IMR-90 (cell line): ENCODE data around the gene DDX19B. TPM values are rescaled to one million over a fixed set of nuclear protein-coding genes. Genes with fewer than 3 reads are reported as not detected.

Experiments used
- ATAC-seq: fragments of 200-7000 bp; cut with Tn5 transposase; 2 replicates; pipeline ENCODE4 v1.9.1; 2020; ENCODE audit warnings: low read depth, mild to moderate bottlenecking, moderate library complexity
- BruUV-seq: library from RNA; stranded (reverse); fragments of 400-500 nt; replicated peaks from 2 replicates; lab custom pipeline; 2021; lab: Mats Ljungman, UMichigan
- CTCF ChIA-PET: fragments of 300-600 bp; formaldehyde crosslinking; extraction: SDS; loops from one replicate; lab custom pipeline; 2021; ENCODE audit warnings: antibody characterized with exemption; lab: Yijun Ruan, JAX
- POLR2A ChIA-PET: fragments of 300-600 bp; sonication (Branson Sonifier 250); formaldehyde crosslinking; loops from one replicate; lab custom pipeline; 2022; ENCODE audit warnings: antibody characterized with exemption; ENCODE audit not compliant: unreplicated experiment; lab: Charles Lee
- DNase-seq: peaks from one replicate; pipeline ENCODE4 v3.0.0; 2013
- H2AFZ ChIP-seq: replicated peaks from 2 replicates; pipeline ENCODE3; 2013; ENCODE audit warnings: low read length, mild to moderate bottlenecking; ENCODE audit not compliant: poor library complexity
- H2AK5ac ChIP-seq: 2 replicates; pipeline ENCODE4 v1.6.1; 2013; ENCODE audit warnings: low read depth, low read length, inconsistent platforms
- H2AK9ac ChIP-seq: replicated peaks from 2 replicates; pipeline ENCODE3; 2013; ENCODE audit warnings: mild to moderate bottlenecking, low read depth, low read length, moderate library complexity; ENCODE audit not compliant: poor library complexity
- H2BK120ac ChIP-seq: 2 replicates; pipeline ENCODE4 v1.6.1; 2013; ENCODE audit warnings: low read depth, low read length, inconsistent platforms
- H2BK15ac ChIP-seq: 3 replicates; pipeline ENCODE4 v1.6.1; 2013; ENCODE audit warnings: low read depth, low read length, inconsistent platforms
- H2BK20ac ChIP-seq: 2 replicates; pipeline ENCODE4 v1.6.1; 2013; ENCODE audit warnings: low read depth, mild to moderate bottlenecking, inconsistent platforms, low read length, moderate library complexity
- H2BK5ac ChIP-seq: 2 replicates; pipeline ENCODE4 v1.6.1; 2013; ENCODE audit warnings: mild to moderate bottlenecking, low read depth, low read length, inconsistent platforms; ENCODE audit not compliant: poor library complexity, severe bottlenecking
- H3K14ac ChIP-seq: replicated peaks from 2 replicates; pipeline ENCODE4 v1.6.1; 2013; ENCODE audit warnings: low read depth, low read length, inconsistent platforms
- H3K18ac ChIP-seq: 2 replicates; pipeline ENCODE4 v1.6.1; 2013; ENCODE audit warnings: low read depth, low read length, control low read depth
- H3K23ac ChIP-seq: 2 replicates; pipeline ENCODE4 v1.6.1; 2013; ENCODE audit warnings: low read depth, low read length, inconsistent platforms
- H3K27ac ChIP-seq: 2 replicates; pipeline ENCODE4 v1.5.1; 2013; ENCODE audit warnings: mild to moderate bottlenecking, control low read depth, low read length; ENCODE audit not compliant: insufficient read depth
- H3K27me3 ChIP-seq: 2 replicates; pipeline ENCODE4 v1.6.1; 2013; ENCODE audit warnings: low read length; ENCODE audit not compliant: control insufficient read depth, insufficient read depth
- H3K36me3 ChIP-seq: 2 replicates; pipeline ENCODE4 v1.6.1; 2013; ENCODE audit warnings: low read length, mixed read lengths; ENCODE audit not compliant: control insufficient read depth, insufficient read depth
- H3K4ac ChIP-seq: 2 replicates; pipeline ENCODE4 v1.6.1; 2013; ENCODE audit warnings: low read depth, low read length, inconsistent platforms
- H3K4me1 ChIP-seq: 2 replicates; pipeline ENCODE4 v1.6.1; 2013; ENCODE audit warnings: low read length, mixed read lengths; ENCODE audit not compliant: control insufficient read depth, insufficient read depth
- H3K4me2 ChIP-seq: 2 replicates; pipeline ENCODE4 v1.6.1; 2013; ENCODE audit warnings: low read depth, mild to moderate bottlenecking, control low read depth, low read length, moderate library complexity
- H3K4me3 ChIP-seq: 2 replicates; pipeline ENCODE4 v1.5.1; 2013; ENCODE audit warnings: low read depth, mild to moderate bottlenecking, control low read depth, low read length, moderate library complexity; ENCODE audit not compliant: insufficient read depth
- H3K56ac ChIP-seq: 2 replicates; pipeline ENCODE4 v1.6.1; 2013; ENCODE audit warnings: low read length, inconsistent platforms; ENCODE audit not compliant: insufficient read depth; ENCODE audit errors: extremely low read depth
- H3K79me1 ChIP-seq, 2 experiments: 2 replicates each; pipeline ENCODE4 v1.6.1; 2013; ENCODE audit warnings: low read length in 2 of 2, inconsistent platforms in 1 of 2, low read depth in 1 of 2
- H3K9ac ChIP-seq: 2 replicates; pipeline ENCODE4 v1.6.1; 2013; ENCODE audit warnings: low read depth, low read length, control low read depth
- H3K9me1 ChIP-seq: 2 replicates; pipeline ENCODE4 v1.6.1; 2013; ENCODE audit warnings: low read length, inconsistent platforms; ENCODE audit not compliant: insufficient read depth
- H3K9me3 ChIP-seq: 2 replicates; pipeline ENCODE4 v1.6.1; 2013; ENCODE audit warnings: low read length; ENCODE audit not compliant: control insufficient read depth, insufficient read depth
- H4K20me1 ChIP-seq: 2 replicates; pipeline ENCODE4 v1.6.1; 2013; ENCODE audit warnings: low read length, inconsistent platforms; ENCODE audit not compliant: insufficient read depth
- H4K5ac ChIP-seq: 2 replicates; pipeline ENCODE4 v1.6.1; 2013; ENCODE audit warnings: mild to moderate bottlenecking, low read depth, low read length, control low read depth
- H4K8ac ChIP-seq, 2 experiments: 2 replicates each; pipeline ENCODE4 v1.6.1; 2013; ENCODE audit warnings: low read depth in 2 of 2, low read length in 2 of 2, control low read depth in 1 of 2, inconsistent platforms in 1 of 2
- H4K91ac ChIP-seq: 2 replicates; pipeline ENCODE4 v1.6.1; 2013; ENCODE audit warnings: low read depth, low read length, inconsistent platforms; ENCODE audit not compliant: insufficient read depth
- CEBPB ChIP-seq: IDR thresholded peaks from 2 replicates; pipeline ENCODE4 v1.6.1; 2012; ENCODE audit warnings: low read depth, low read length, improper control_type of control experiment
- CHD1 ChIP-seq: IDR thresholded peaks from 2 replicates; pipeline ENCODE4 v1.6.1; 2012; ENCODE audit warnings: low read depth, low read length, improper control_type of control experiment
- FOS ChIP-seq: fragments of 150-350 bp; IDR thresholded peaks from 2 replicates; pipeline ENCODE4 v1.6.1; 2016; ENCODE audit warnings: low read depth, low read length
- MXI1 ChIP-seq: IDR thresholded peaks from 2 replicates; pipeline ENCODE4 v1.6.1; 2012; ENCODE audit warnings: low read depth, mild to moderate bottlenecking, low read length, moderate library complexity, borderline replicate concordance
- NFE2L2 ChIP-seq: fragments of 150-350 bp; IDR thresholded peaks from 2 replicates; pipeline ENCODE4 v1.6.1; 2016; ENCODE audit warnings: low read depth, mild to moderate bottlenecking, low read length
- WGBS, 2 experiments: methylation state at CpG; one replicate each; pipeline versions ENCODE4 v1.1.5 to v1.1.7; 2013; ENCODE audit warnings: missing lambda C conversion rate in 2 of 2; ENCODE audit not compliant: insufficient read length in 1 of 2; ENCODE audit errors: extremely low coverage in 2 of 2; 5-methylcytosine and 5-hydroxymethylcytosine counted together
- dilution Hi-C: fragments of 300-500 bp; cut with HindIII; formaldehyde crosslinking; loops from one replicate; pipeline ENCODE4 v1.14.3; 2018; ENCODE audit warnings: low sequenced_read_pairs; ENCODE audit not compliant: unreplicated experiment
- in situ Hi-C: fragments of 300-500 bp; cut with MboI; formaldehyde crosslinking; loops from 3 replicates; pipeline ENCODE4 v1.14.3; 2019; ENCODE audit warnings: low sequenced_read_pairs, inconsistent platforms, mixed read lengths
- intact Hi-C: fragments of 100-400 bp; cut with micrococcal nuclease; formaldehyde crosslinking; loops from 2 replicates; pipeline ENCODE4 v1.10.0; 2022
- polyA plus RNA-seq, 3 experiments: library from polyadenylated mRNA; depleted of rRNA; stranded (reverse); fragments of >200 nt; gene quantifications; 2 replicates each; pipeline ENCODE4 v1.2.3, GENCODE V29; 2012; ENCODE audit warnings: low replicate concordance in 1 of 3
- total RNA-seq: library from RNA; depleted of rRNA; stranded (reverse); fragments of >200 nt; gene quantifications from 2 replicates; pipeline ENCODE4 v1.2.3, GENCODE V29; 2012

Gene DDX19B
- total and polyA plus RNA-seq, 2 of the 4 experiments (the other 2 are of a cell fraction): 33.3 to 41.0 TPM

DNA sequence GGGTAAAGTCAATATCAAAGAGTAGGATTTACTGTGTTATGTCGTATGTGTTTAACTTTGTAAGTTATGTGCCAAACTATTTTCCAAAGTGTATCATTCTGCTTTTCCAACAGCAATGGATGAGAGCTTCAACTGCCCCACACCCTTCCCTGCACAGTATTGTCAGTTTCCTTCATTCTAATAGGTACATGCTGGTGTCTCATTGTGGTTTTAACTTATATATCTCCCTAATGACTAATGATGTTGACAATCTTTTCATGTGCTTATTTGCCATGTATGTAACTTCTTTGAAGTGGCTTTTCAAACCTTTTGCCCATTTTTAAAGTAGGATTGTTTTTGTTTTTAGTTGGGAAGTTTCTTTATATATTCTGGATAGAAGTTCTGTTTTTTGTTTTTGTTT lies 3.8 kb downstream of the DDX19B start:
- no CpG with 5 or more reads among the region's 1 CpG for WGBS, 2 experiments
- Histone ChIP-seq H4K5ac (no peak overlapping the region), H4K8ac (no peak overlapping the region), H2BK15ac (no peak overlapping the region), H3K56ac (no peak overlapping the region), H4K91ac (no peak overlapping the region), H3K36me3 (no peaks in the 10 kb centered on the region), H3K9me3 (no peaks in the 10 kb centered on the region; the same call in 1 of the 2 replicates), H2BK20ac (no peak overlapping the region), H4K20me1 (peaks cover 20% of the 10 kb centered on the region; the same call in 1 of the 2 replicates), H2AK5ac (no peak overlapping the region), H3K4ac (no peak overlapping the region), H2BK5ac (no peak overlapping the region), H3K4me2 (no peak overlapping the region), H3K27ac (no peak overlapping the region), H3K79me1 (peaks cover 17 to 56% of the 10 kb centered on the region in 2 experiments), H3K9me1 (peaks cover 5% of the 10 kb centered on the region), H3K18ac (no peak overlapping the region), H2BK120ac (no peak overlapping the region), H2AFZ (no peak overlapping the region), H2AK9ac (no peak overlapping the region), H3K9ac (no peak overlapping the region), H3K27me3 (no peaks in the 10 kb centered on the region), H3K4me3 (no peak overlapping the region), H3K4me1 (peaks cover 3% of the 10 kb centered on the region; the same call in 1 of the 2 replicates), H3K23ac (no peak overlapping the region), H3K14ac (no peak overlapping the region)
- no TSS peak for BruUV-seq
- intact Hi-C loops: no loop called here
- TF ChIP-seq NFE2L2 (no peak), MXI1 (no peak), FOS (no peak), CEBPB (no peak), CHD1 (no peak)
- ATAC-seq (no peak), DNase-seq (no peak)
- dilution Hi-C loops: no loop called here
- ChIA-PET CTCF (no interaction called here), POLR2A (no interaction called here)
- in situ Hi-C loops: no loop called here
